ENCODE measurements around the gene BCR.

Gene BCR

GRCh38 chr22:23245045-23245798 lies 64.9 kb downstream of the BCR start:
- DNase-seq (ENCODE audit: low spot score): no peak

GRCh38 chr22:23245799-23246136 lies 65.5 kb downstream of the BCR start:
- DNase-seq (ENCODE audit: low spot score): no peak

- DNase-seq (ENCODE audit: low spot score): no peak
Measured at GRCh38 chr22:23246982-23247766, 66.9 kb downstream of the BCR start.

- no peak for DNase-seq (ENCODE audit: low spot score)
Measured at GRCh38 chr22:23248583-23248982, 68.3 kb downstream of the BCR start.

- DNase-seq (ENCODE audit: low spot score): no peak
Measured at GRCh38 chr22:23250056-23250784, 69.9 kb downstream of the BCR start.

GRCh38 chr22:23250785-23251363 lies 70.6 kb downstream of the BCR start:
- no peak for DNase-seq (ENCODE audit: low spot score)

GRCh38 chr22:23251445-23252093 lies 71.3 kb downstream of the BCR start:
- DNase-seq (ENCODE audit: low spot score): no peak

GRCh38 chr22:23253475-23254055 lies 73.3 kb downstream of the BCR start:
- DNase-seq (ENCODE audit: low spot score): no peak

GRCh38 chr22:23255506-23256170 lies 75.3 kb downstream of the BCR start:
- no peak for DNase-seq (ENCODE audit: low spot score)

GRCh38 chr22:23256171-23256932 lies 76.0 kb downstream of the BCR start:
- no peak for DNase-seq (ENCODE audit: low spot score)

GRCh38 chr22:23256986-23257888 lies 76.9 kb downstream of the BCR start:
- DNase-seq (ENCODE audit: low spot score): no peak

GRCh38 chr22:23257889-23258825 lies 77.8 kb downstream of the BCR start:
- DNase-seq (ENCODE audit: low spot score): no peak

- DNase-seq (ENCODE audit: low spot score): no peak
Measured at GRCh38 chr22:23258826-23259170, 78.5 kb downstream of the BCR start.

GRCh38 chr22:23259916-23260644 lies 79.8 kb downstream of the BCR start:
- no peak for DNase-seq (ENCODE audit: low spot score)

- no peak for DNase-seq (ENCODE audit: low spot score)
Measured at GRCh38 chr22:23260645-23261581, 80.6 kb downstream of the BCR start.

GRCh38 chr22:23261900-23262450 lies 81.7 kb downstream of the BCR start:
- DNase-seq (ENCODE audit: low spot score): no peak

Data from left forelimb (tissue), 1 donor.